Effector memory CD4-positive, alpha-beta T cell (primary cell): ENCODE results near the gene EEF1AKMT4.

Experiments used
- DNase-seq, 3 donors: peaks; one replicate each; pipeline ENCODE4 v3.0.0-alpha.2; 2020
- H3K27ac ChIP-seq: 2 replicates; pipeline ENCODE4 v1.7.0; 2013; ENCODE audit warnings: mild to moderate bottlenecking, low read length, moderate library complexity; ENCODE audit not compliant: insufficient read depth, poor library complexity, severe bottlenecking
- H3K27me3 ChIP-seq: replicated peaks from 2 replicates; pipeline ENCODE4 v1.7.0; 2013; ENCODE audit warnings: mild to moderate bottlenecking, low read length; ENCODE audit not compliant: insufficient read depth, control insufficient read depth, poor library complexity, severe bottlenecking
- H3K36me3 ChIP-seq: 2 replicates; pipeline ENCODE4 v1.7.0; 2013; ENCODE audit warnings: mild to moderate bottlenecking, low read length, moderate library complexity; ENCODE audit not compliant: control insufficient read depth, insufficient read depth
- H3K4me1 ChIP-seq: 2 replicates; pipeline ENCODE4 v1.7.0; 2013; ENCODE audit warnings: low read length, mild to moderate bottlenecking; ENCODE audit not compliant: control insufficient read depth, insufficient read depth, poor library complexity, severe bottlenecking
- H3K4me3 ChIP-seq: 2 replicates; pipeline ENCODE4 v1.7.0; 2013; ENCODE audit warnings: low read length, low read depth, mild to moderate bottlenecking; ENCODE audit not compliant: insufficient read depth, poor library complexity, severe bottlenecking
- H3K9me3 ChIP-seq: 2 replicates; pipeline ENCODE4 v1.7.0; 2013; ENCODE audit warnings: mild to moderate bottlenecking, low read length, moderate library complexity; ENCODE audit not compliant: control insufficient read depth

The EEF1AKMT4 gene

DNA sequence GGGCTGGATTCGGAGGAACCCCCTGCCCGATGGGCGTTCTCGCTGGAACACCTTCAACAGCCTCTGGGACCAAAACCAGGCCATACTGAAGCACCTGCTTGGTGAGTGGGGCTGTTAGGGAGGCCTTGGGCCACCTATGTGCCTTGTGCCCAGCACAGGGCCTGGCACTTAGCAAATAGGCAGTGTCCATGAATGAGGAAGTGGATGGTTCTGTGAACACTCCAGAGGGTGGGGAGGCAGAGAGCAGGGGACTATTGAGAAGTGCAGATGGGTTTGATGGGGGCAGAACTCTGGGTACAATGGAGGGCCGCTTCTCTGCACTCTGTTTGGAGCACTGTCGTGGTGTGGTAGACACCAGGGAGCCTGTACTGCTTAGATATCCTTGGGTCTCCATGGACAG, 27.9 kb downstream of the EEF1AKMT4 start:
- DNase-seq = no peak
- H3K27me3 ChIP-seq = peaks cover 19% of the 10 kb centered on the region
- H3K4me3 ChIP-seq = no peak overlapping the region
- H3K4me1 ChIP-seq = no peaks in the 10 kb centered on the region
- no peak overlapping the region for H3K27ac ChIP-seq
- no peaks in the 10 kb centered on the region for H3K9me3 ChIP-seq
- no peaks in the 10 kb centered on the region for H3K36me3 ChIP-seq

GRCh38 chr3:184282941-184283340, 33.5 kb downstream of the EEF1AKMT4 start:
- Histone ChIP-seq H3K27ac (no peak overlapping the region), H3K27me3 (no peaks in the 10 kb centered on the region), H3K36me3 (no peaks in the 10 kb centered on the region), H3K4me1 (no peaks in the 10 kb centered on the region), H3K4me3 (no peak overlapping the region), H3K9me3 (no peaks in the 10 kb centered on the region)
- no peak for DNase-seq

DNA sequence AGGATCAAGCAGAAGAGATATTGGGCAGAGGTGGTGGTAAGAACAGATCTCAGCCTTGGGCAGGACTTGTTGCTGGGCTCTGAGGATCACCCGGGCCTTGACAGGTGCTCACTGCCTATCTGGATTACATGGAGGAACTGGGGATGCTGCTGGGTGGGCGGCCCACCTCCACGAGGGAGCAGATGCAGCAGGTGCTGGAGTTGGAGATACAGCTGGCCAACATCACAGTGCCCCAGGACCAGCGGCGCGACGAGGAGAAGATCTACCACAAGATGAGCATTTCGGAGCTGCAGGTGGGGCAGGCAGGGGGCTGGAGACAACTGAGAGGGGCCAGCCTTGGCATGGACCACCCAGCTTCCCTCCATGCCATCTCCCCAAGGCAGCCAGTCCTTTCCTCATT, 34.2 kb downstream of the EEF1AKMT4 start:
- Histone ChIP-seq H3K27me3 (peaks cover 1% of the 10 kb centered on the region), H3K9me3 (no peaks in the 10 kb centered on the region), H3K36me3 (no peaks in the 10 kb centered on the region), H3K4me3 (no peak overlapping the region), H3K4me1 (no peaks in the 10 kb centered on the region), H3K27ac (no peak overlapping the region)
- DNase-seq = no peak

DNA sequence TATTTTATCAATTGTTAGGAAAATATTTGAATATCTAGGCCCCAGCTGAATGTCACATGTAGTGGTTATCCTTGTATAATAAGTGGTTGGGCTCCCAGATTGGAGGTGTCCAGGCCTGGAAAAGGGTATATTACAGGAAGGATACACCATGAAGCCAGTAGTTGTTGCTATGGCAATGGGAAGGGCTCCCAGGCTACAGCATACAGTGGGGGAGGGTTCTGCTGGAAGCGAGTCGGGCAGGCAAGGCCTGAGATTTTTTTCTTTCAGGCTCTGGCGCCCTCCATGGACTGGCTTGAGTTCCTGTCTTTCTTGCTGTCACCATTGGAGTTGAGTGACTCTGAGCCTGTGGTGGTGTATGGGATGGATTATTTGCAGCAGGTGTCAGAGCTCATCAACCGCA, 35.2 kb downstream of the EEF1AKMT4 start:
- no peak for DNase-seq
- no peaks in the 10 kb centered on the region for H3K9me3 ChIP-seq
- no peak overlapping the region for H3K27ac ChIP-seq
- peaks cover 3% of the 10 kb centered on the region for H3K27me3 ChIP-seq
- H3K4me1 ChIP-seq = no peaks in the 10 kb centered on the region
- no peaks in the 10 kb centered on the region for H3K36me3 ChIP-seq
- no peak overlapping the region for H3K4me3 ChIP-seq

DNA sequence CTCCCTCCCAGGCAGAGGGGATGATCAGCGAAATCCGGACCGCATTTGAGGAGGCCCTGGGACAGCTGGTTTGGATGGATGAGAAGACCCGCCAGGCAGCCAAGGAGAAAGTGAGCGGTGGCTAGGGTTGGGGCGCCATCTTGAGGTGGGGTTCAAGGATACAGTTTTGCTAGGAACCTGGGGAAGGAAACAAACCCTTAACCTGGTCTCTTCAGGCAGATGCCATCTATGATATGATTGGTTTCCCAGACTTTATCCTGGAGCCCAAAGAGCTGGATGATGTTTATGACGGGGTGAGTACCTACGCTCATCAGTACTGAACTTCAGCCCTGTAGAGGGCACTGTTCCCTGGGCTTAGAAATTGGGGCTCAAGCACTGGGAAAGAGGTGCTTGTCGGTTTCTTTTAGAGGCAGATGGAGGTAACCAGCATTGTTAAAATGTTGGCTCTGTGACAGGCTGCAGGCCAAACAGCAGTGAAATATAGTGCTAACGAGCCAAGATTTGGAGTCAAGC, 40.0 kb downstream of the EEF1AKMT4 start:
- no peaks in the 10 kb centered on the region for H3K36me3 ChIP-seq
- no peak overlapping the region for H3K4me3 ChIP-seq

DNA sequence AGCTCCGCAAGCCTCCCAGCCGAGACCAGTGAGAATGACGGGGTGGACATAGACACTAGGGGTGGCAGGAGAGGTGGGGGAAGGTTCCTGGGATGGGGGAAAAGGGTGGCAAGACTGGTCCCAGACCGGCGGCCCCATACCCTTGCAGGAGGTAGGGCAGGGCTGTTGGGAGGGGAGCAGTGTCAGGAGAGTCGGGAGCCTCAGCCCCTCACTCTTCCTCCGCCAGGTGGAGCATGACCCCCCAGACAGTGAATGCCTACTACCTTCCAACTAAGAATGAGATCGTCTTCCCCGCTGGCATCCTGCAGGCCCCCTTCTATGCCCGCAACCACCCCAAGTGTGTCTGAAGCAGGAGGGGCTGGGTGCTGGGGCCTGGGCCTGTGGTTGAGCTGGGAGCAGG, 40.9 kb downstream of the EEF1AKMT4 start:
- Histone ChIP-seq H3K4me3 (no peak overlapping the region), H3K27me3 (peaks cover 3% of the 10 kb centered on the region), H3K36me3 (no peaks in the 10 kb centered on the region), H3K27ac (no peak overlapping the region), H3K9me3 (no peaks in the 10 kb centered on the region), H3K4me1 (no peaks in the 10 kb centered on the region)
- no peak for DNase-seq

More for the DNA sequence above, 40.0 kb downstream of the EEF1AKMT4 start:
- no peak overlapping the region for H3K27ac ChIP-seq
- peak; percentile 8 to 36 (median 24) for DNase-seq
- H3K4me1 ChIP-seq = no peaks in the 10 kb centered on the region
- no peaks in the 10 kb centered on the region for H3K9me3 ChIP-seq
- H3K27me3 ChIP-seq = peaks cover 3% of the 10 kb centered on the region

- no peak overlapping the region for H3K27ac ChIP-seq
- H3K27me3 ChIP-seq = peaks cover 3% of the 10 kb centered on the region
- DNase-seq = no peak
- no peaks in the 10 kb centered on the region for H3K4me1 ChIP-seq
- no peak overlapping the region for H3K4me3 ChIP-seq
- no peaks in the 10 kb centered on the region for H3K36me3 ChIP-seq
- H3K9me3 ChIP-seq = no peaks in the 10 kb centered on the region
These were observed 41.7 kb downstream of the EEF1AKMT4 start for GRCh38 chr3:184291044-184291737.

GRCh38 chr3:184291738-184292445, 42.4 kb downstream of the EEF1AKMT4 start:
- no peak overlapping the region for H3K4me3 ChIP-seq

DNA sequence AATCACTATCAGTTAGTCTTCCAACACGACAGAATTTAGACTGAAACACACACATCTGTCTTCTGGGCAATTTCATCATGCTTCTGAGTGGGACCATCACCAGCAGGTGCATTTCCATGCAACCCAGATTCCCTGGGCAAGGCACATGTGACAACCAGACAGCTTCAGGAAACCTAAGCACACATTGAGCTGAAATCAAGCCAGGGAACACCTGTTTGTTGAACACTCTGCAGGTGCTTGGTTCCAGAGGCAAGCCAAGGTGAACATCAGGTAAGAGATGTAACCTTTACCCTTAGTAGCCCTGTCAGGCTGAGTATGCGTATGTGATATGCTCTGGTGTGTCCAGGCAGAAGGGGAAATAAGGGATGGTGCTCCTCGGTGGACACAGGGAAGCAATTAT, 46.3 kb downstream of the EEF1AKMT4 start:
- Histone ChIP-seq H3K4me3 (no peak overlapping the region), H3K27ac (no peak overlapping the region), H3K27me3 (no peaks in the 10 kb centered on the region), H3K4me1 (peaks cover 6% of the 10 kb centered on the region), H3K36me3 (peaks cover 4% of the 10 kb centered on the region), H3K9me3 (no peaks in the 10 kb centered on the region)
- DNase-seq = no peak

More at GRCh38 chr3:184291738-184292445, 42.4 kb downstream of the EEF1AKMT4 start:
- H3K4me1 ChIP-seq = no peaks in the 10 kb centered on the region
- H3K27ac ChIP-seq = no peak overlapping the region
- H3K9me3 ChIP-seq = no peaks in the 10 kb centered on the region
- no peak for DNase-seq
- peaks cover 3% of the 10 kb centered on the region for H3K27me3 ChIP-seq
- no peaks in the 10 kb centered on the region for H3K36me3 ChIP-seq

GRCh38 chr3:184296616-184297015, 47.1 kb downstream of the EEF1AKMT4 start:
- Histone ChIP-seq H3K36me3 (peaks cover 10% of the 10 kb centered on the region), H3K27ac (no peak overlapping the region), H3K4me1 (peaks cover 6% of the 10 kb centered on the region), H3K27me3 (no peaks in the 10 kb centered on the region), H3K9me3 (no peaks in the 10 kb centered on the region), H3K4me3 (no peak overlapping the region)
- DNase-seq = no peak
